HS-27A (cell line): ENCODE measurements around the gene EMX2.

Source experiments
- DNase-seq: peaks from one replicate; pipeline ENCODE4 v3.0.0-alpha.2; 2012; ENCODE audit warnings: low read depth, missing footprints

Gene EMX2

GRCh38 chr10:117532003-117532385, 10.6 kb upstream of the EMX2 start:
- DNase-seq = no peak

- DNase-seq = no peak
Measured at GRCh38 chr10:117532451-117533107, 10.0 kb upstream of the EMX2 start.

- no peak for DNase-seq
Measured at GRCh38 chr10:117533507-117534281, 8.9 kb upstream of the EMX2 start.

GRCh38 chr10:117534321-117535297, 7.9 kb upstream of the EMX2 start:
- DNase-seq = no peak

GRCh38 chr10:117535298-117536071, 7.1 kb upstream of the EMX2 start:
- DNase-seq = no peak

GRCh38 chr10:117536072-117536865, 6.3 kb upstream of the EMX2 start:
- DNase-seq = no peak

GRCh38 chr10:117536866-117537435, 5.6 kb upstream of the EMX2 start:
- no peak for DNase-seq

GRCh38 chr10:117537436-117537903, 5.1 kb upstream of the EMX2 start:
- no peak for DNase-seq

GRCh38 chr10:117537904-117538524, 4.5 kb upstream of the EMX2 start:
- no peak for DNase-seq

- DNase-seq = no peak
Measured at GRCh38 chr10:117539361-117539773, 3.2 kb upstream of the EMX2 start.

GRCh38 chr10:117539903-117540639, 2.5 kb upstream of the EMX2 start:
- no peak for DNase-seq

GRCh38 chr10:117540640-117541404, 1.7 kb upstream of the EMX2 start:
- no peak for DNase-seq

- no peak for DNase-seq
Measured at GRCh38 chr10:117541405-117541908, 1.1 kb upstream of the EMX2 start.

GRCh38 chr10:117541909-117542705, 439 bp upstream of the EMX2 start:
- DNase-seq = no peak

GRCh38 chr10:117543225-117544003, 868 bp downstream of the EMX2 start:
- no peak for DNase-seq

- DNase-seq = no peak
Measured at GRCh38 chr10:117544004-117544701, 1.6 kb downstream of the EMX2 start.
